T-helper 17 cell (primary cell): Measurements from ENCODE around the gene TCEAL8. TPM values are rescaled to one million over a fixed set of nuclear protein-coding genes. Genes with fewer than 3 reads are reported as not detected.
A peak's percentile ranks its signal among the peaks of the same experiment; 100 is the strongest.

Experiments used
- ATAC-seq: fragments of 150-1000 bp; cut with Tn5 transposase; 2 replicates; pipeline ENCODE4 v1.10.0; 2021; ENCODE audit warnings: mild to moderate bottlenecking, moderate library complexity
- DNase-seq, 3 donors: peaks; one replicate each; pipeline versions ENCODE4 v3.0.0 to v3.0.0-alpha.2; 2020 to 2021
- H3K9me3 ChIP-seq: one replicate; pipeline ENCODE4 v1.7.0; 2013; ENCODE audit warnings: low read length, mild to moderate bottlenecking; ENCODE audit not compliant: control insufficient read depth, poor library complexity, severe bottlenecking
- H3K27ac Mint-ChIP-seq: one replicate; pipeline ENCODE4 v1.8.0; 2022; ENCODE audit warnings: mild to moderate bottlenecking, moderate library complexity, mixed read lengths
- H3K27me3 Mint-ChIP-seq: one replicate; pipeline ENCODE4 v1.8.0; 2022; ENCODE audit warnings: mixed read lengths
- H3K36me3 Mint-ChIP-seq: one replicate; pipeline ENCODE4 v1.8.0; 2022; ENCODE audit warnings: low read depth, mixed read lengths
- H3K4me1 Mint-ChIP-seq: one replicate; pipeline ENCODE4 v1.8.0; 2022; ENCODE audit warnings: mild to moderate bottlenecking, mixed read lengths
- H3K4me3 Mint-ChIP-seq: one replicate; pipeline ENCODE4 v1.8.0; 2022; ENCODE audit warnings: mild to moderate bottlenecking, moderate library complexity, mixed read lengths
- total RNA-seq, 4 donors: library from RNA in 2 of 4; stranded (reverse) in 2 of 4; gene quantifications; one replicate each; pipeline ENCODE4 v1.2.3 and lab custom pipeline; 2022 to 2026

TCEAL8 gene, protein sequence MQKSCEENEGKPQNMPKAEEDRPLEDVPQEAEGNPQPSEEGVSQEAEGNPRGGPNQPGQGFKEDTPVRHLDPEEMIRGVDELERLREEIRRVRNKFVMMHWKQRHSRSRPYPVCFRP
- 10 to 100 TPM; 12.6 to 16.4 TPM for total RNA-seq
- 14.9 to 20.2 reads per million in 2 donors for total RNA-seq (lab: John Stamatoyannopoulos, UW)

GRCh38 chrX:103254921-103255493 is at the start of gene TCEAL8:
TCEAL8 (minus strand) TSS chrX:103255155; CDS start chrX:103253979, 1,176 bp downstream.
- H3K4me3 Mint-ChIP-seq, result peak within 1 kb of the TSS; percentile 97
- peaks cover 17% of the 10 kb centered on the region for H3K4me1 Mint-ChIP-seq
- H3K27me3 Mint-ChIP-seq, result no peaks in the 10 kb centered on the region
- no peaks in the 10 kb centered on the region for H3K9me3 ChIP-seq
- H3K27ac Mint-ChIP-seq, result peak within 1 kb of the TSS; percentile 93
- ATAC-seq, result peak; percentile 95
- DNase-seq, result peak; percentile 25 to 34 (median 26)
- H3K36me3 Mint-ChIP-seq, result no peaks in the 10 kb centered on the region

DNA sequence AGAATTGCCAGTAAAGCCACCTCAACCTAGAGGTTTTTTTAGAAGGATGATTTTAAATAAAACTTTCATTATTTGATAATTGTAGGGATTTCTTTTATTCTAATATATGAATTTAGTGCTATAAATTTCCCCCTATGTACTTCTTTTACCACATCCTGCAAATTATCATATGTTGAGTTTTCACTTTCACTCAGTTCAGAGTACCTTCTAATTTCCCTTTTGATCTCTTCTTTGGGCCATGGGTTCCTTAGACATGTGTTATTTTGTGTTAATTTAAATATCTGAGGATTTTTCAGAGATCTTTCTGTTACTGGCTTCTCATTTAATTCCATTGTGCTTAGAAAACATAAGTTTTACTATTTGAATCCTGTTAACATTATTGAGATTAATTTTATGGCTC is 49.8 kb upstream of the TCEAL8 start:
- Mint-ChIP-seq H3K4me3 (no peak overlapping the region), H3K36me3 (no peaks in the 10 kb centered on the region), H3K27me3 (no peaks in the 10 kb centered on the region), H3K4me1 (no peaks in the 10 kb centered on the region), H3K27ac (no peak overlapping the region)
- H3K9me3 ChIP-seq, result no peaks in the 10 kb centered on the region
- ATAC-seq (no peak), DNase-seq (no peak)

DNA sequence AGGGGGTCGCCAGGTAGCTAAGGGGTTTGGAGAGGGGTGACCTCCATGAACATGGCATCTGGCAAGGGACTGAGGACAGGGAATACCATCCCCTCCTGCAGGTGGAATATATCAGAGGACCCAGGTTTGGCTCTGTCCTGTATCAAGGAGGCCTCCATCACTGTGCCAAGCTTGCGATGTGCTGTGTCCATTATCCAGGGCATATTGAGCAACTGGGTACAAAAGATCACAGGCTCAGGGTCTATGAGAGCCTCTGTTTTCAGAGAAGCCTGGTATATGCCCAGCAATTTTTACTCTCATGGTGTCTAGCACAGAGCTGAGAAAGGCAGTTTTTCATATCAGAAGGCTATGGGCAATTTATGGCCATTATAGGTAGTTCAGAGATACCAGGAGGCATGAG is 38.2 kb upstream of the TCEAL8 start:
- no peaks in the 10 kb centered on the region for H3K9me3 ChIP-seq
- Mint-ChIP-seq H3K27ac (no peak overlapping the region), H3K4me1 (no peaks in the 10 kb centered on the region), H3K4me3 (no peak overlapping the region), H3K36me3 (no peaks in the 10 kb centered on the region), H3K27me3 (no peaks in the 10 kb centered on the region)
- no peak for DNase-seq
- no peak for ATAC-seq

DNA sequence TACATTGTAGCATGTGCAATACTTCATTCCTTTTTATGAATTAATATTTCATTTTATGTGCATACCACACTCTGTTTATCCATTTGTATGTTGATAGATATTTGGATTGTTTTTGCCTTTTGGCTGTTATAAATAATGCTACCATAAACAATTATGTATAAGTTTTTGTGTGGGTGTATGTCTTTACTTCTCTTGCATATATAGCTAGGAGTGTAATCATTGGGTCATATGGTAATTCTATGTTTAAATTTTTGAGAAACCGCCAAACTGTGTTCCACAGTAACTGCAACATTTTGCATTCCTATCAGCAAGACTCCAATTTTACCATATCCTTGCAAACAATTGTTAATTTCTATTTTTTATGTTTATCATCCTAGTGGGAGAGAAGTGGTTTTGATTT is 24.7 kb upstream of the TCEAL8 start:
- DNase-seq, result no peak
- Mint-ChIP-seq H3K36me3 (peaks cover 4% of the 10 kb centered on the region), H3K27me3 (peaks cover 51% of the 10 kb centered on the region), H3K4me1 (peaks cover 3% of the 10 kb centered on the region), H3K27ac (no peak overlapping the region), H3K4me3 (no peak overlapping the region)
- H3K9me3 ChIP-seq, result no peaks in the 10 kb centered on the region
- ATAC-seq, result no peak

DNA sequence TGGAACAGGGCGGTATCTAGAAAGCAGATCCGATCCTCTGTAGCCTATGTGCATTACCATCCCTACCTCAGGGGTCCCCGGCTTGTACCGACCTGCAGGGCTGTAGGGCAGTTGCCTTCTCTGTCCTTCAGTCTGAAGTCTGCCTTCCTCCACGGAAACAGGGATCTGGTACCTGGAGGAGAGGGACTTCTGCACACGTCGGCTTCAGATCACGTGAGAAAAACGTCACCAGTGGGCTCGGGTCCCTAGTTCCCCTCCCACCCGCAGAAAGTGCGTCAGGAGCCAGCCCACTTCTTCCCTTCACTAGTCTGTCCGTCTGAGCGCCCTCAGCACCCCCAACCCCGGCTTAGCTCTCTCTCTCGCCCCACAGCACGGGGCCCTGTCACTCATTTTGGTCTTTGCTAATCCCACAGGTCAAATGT is 21.6 kb upstream of the TCEAL8 start, which contains the start of gene TCEAL5:
Gene TCEAL5, minus strand, starts transcription at position 170 of the 422 bp plus-strand sequence. CDS start 2,187 bp downstream, outside the sequence.
- DNase-seq (no peak), ATAC-seq (no peak)
- Mint-ChIP-seq H3K36me3 (peaks cover 5% of the 10 kb centered on the region), H3K27ac (no peak within 1 kb of the TSS), H3K27me3 (peaks cover 59% of the 10 kb centered on the region), H3K4me1 (peaks cover 5% of the 10 kb centered on the region), H3K4me3 (peak within 1 kb of the TSS; percentile 73)
- no peaks in the 10 kb centered on the region for H3K9me3 ChIP-seq

GRCh38 chrX:103275947-103276567 is 21.1 kb upstream of the TCEAL8 start:
- H3K27me3 Mint-ChIP-seq, result peaks cover 64% of the 10 kb centered on the region
- no peaks in the 10 kb centered on the region for H3K9me3 ChIP-seq
- H3K4me3 Mint-ChIP-seq, result no peak overlapping the region
- no peak for DNase-seq
- peaks cover 5% of the 10 kb centered on the region for H3K36me3 Mint-ChIP-seq
- ATAC-seq, result no peak
- H3K27ac Mint-ChIP-seq, result no peak overlapping the region
- peaks cover 5% of the 10 kb centered on the region for H3K4me1 Mint-ChIP-seq

GRCh38 chrX:103274284-103274683 is 19.3 kb upstream of the TCEAL8 start:
- H3K36me3 Mint-ChIP-seq, result peaks cover 5% of the 10 kb centered on the region
- DNase-seq (no peak), ATAC-seq (no peak)
- H3K27ac Mint-ChIP-seq, result no peak overlapping the region
- no peak overlapping the region for H3K4me3 Mint-ChIP-seq
- H3K27me3 Mint-ChIP-seq, result peaks cover 57% of the 10 kb centered on the region
- no peaks in the 10 kb centered on the region for H3K9me3 ChIP-seq
- peaks cover 5% of the 10 kb centered on the region for H3K4me1 Mint-ChIP-seq

- H3K4me1 Mint-ChIP-seq, result peaks cover 15% of the 10 kb centered on the region
- H3K4me3 Mint-ChIP-seq, result no peak overlapping the region
- no peak overlapping the region for H3K27ac Mint-ChIP-seq
- peaks cover 1% of the 10 kb centered on the region for H3K27me3 Mint-ChIP-seq
- H3K36me3 Mint-ChIP-seq, result no peaks in the 10 kb centered on the region
- no peak for DNase-seq
- no peak for ATAC-seq
- no peaks in the 10 kb centered on the region for H3K9me3 ChIP-seq
Observed at GRCh38 chrX:103258275-103258674, 3.3 kb upstream of the TCEAL8 start.

DNA sequence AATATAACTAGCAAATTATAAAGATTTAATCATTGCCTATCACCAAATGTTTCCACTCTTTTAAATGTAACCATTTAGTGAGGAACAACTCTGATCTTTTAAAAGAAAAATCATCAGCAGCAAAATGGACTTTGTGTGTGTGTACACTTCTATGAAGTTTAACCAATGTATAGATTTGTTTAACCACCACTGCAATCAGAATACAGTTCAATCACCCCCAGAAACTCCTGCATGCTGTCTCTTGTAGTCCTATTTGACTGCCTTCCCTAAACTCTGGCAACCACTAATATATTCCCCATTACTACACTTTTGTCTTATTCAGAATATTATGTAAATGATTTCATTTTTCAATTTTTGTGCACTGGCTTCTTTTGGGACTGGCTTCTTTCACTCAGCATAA is 1.7 kb upstream of the TCEAL8 start:
- Mint-ChIP-seq H3K4me3 (no peak overlapping the region), H3K27ac (no peak overlapping the region), H3K36me3 (no peaks in the 10 kb centered on the region), H3K27me3 (no peaks in the 10 kb centered on the region), H3K4me1 (peaks cover 17% of the 10 kb centered on the region)
- no peaks in the 10 kb centered on the region for H3K9me3 ChIP-seq
- no peak for ATAC-seq
- DNase-seq, result no peak

DNA sequence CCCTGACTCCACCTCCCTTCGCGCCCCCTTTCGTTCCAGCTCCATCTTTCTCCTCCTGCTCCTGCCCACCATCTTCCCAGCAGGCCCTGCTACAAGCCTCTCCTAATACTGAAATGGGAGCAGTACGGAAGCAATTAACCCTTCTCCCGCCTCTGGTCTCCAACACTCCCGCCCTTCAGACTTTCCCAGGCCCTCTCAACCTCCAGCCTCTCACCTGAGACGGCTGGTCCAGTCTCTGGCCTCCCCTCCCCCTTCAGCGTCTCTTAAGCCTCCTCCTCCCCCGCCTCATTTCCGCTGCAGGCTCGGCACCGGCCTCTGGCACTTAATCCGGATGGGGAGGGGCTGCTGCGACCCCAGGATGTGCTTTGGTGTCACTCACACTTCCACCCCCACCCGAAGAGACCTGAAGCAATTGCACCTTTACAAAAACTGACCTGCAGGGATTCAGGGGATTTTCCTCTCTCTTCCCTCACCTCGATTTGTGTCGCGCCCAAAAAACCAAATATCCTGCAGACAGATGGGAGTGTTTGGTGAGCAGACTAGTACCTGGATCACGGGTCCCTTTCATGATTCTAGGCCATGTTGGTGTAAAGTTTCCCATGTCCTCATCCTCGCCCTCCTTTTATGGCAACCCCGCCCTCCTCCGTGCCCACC is 657 bp downstream of the TCEAL8 start:
- DNase-seq, result peak in 2 of 3 donors; percentile 8 to 9
- peak overlapping the region; percentile 93 for H3K27ac Mint-ChIP-seq
- H3K36me3 Mint-ChIP-seq, result no peaks in the 10 kb centered on the region
- H3K9me3 ChIP-seq, result no peaks in the 10 kb centered on the region
- ATAC-seq, result peak; percentile 53
- H3K4me1 Mint-ChIP-seq, result peaks cover 17% of the 10 kb centered on the region
- H3K27me3 Mint-ChIP-seq, result no peaks in the 10 kb centered on the region
- H3K4me3 Mint-ChIP-seq, result peak overlapping the region; percentile 97

GRCh38 chrX:103253608-103254007 is 1.3 kb downstream of the TCEAL8 start:
- Mint-ChIP-seq H3K27me3 (no peaks in the 10 kb centered on the region), H3K36me3 (no peaks in the 10 kb centered on the region), H3K4me1 (peaks cover 17% of the 10 kb centered on the region), H3K27ac (peak overlapping the region; percentile 93), H3K4me3 (peak overlapping the region; percentile 97)
- H3K9me3 ChIP-seq, result no peaks in the 10 kb centered on the region
- DNase-seq (no peak), ATAC-seq (no peak)

GRCh38 chrX:103250977-103251376 is 4.0 kb downstream of the TCEAL8 start:
- Mint-ChIP-seq H3K36me3 (no peaks in the 10 kb centered on the region), H3K27me3 (peaks cover 4% of the 10 kb centered on the region), H3K27ac (no peak overlapping the region), H3K4me3 (no peak overlapping the region), H3K4me1 (peaks cover 17% of the 10 kb centered on the region)
- ATAC-seq, result no peak
- no peaks in the 10 kb centered on the region for H3K9me3 ChIP-seq
- no peak for DNase-seq

- H3K4me3 Mint-ChIP-seq, result no peak overlapping the region
- H3K9me3 ChIP-seq, result no peaks in the 10 kb centered on the region
- DNase-seq, result no peak
- peaks cover 10% of the 10 kb centered on the region for H3K27me3 Mint-ChIP-seq
- ATAC-seq, result no peak
- H3K4me1 Mint-ChIP-seq, result peaks cover 13% of the 10 kb centered on the region
- H3K36me3 Mint-ChIP-seq, result no peaks in the 10 kb centered on the region
- H3K27ac Mint-ChIP-seq, result no peak overlapping the region
Observed at GRCh38 chrX:103249805-103250204, 5.2 kb downstream of the TCEAL8 start.
